DMS114 treated with DMSO at 0.1 percent for 48 hours (cell line): ENCODE results near the gene RAB44.

Experiments used
- DNase-seq: peaks from one replicate; lab custom pipeline; 2025; ENCODE audit not compliant: unreplicated experiment; lab: John Stamatoyannopoulos, UW

Gene RAB44

GRCh38 chr6:36685166-36685924 lies 12.3 kb upstream of the RAB44 start:
- no peak for DNase-seq

DNA sequence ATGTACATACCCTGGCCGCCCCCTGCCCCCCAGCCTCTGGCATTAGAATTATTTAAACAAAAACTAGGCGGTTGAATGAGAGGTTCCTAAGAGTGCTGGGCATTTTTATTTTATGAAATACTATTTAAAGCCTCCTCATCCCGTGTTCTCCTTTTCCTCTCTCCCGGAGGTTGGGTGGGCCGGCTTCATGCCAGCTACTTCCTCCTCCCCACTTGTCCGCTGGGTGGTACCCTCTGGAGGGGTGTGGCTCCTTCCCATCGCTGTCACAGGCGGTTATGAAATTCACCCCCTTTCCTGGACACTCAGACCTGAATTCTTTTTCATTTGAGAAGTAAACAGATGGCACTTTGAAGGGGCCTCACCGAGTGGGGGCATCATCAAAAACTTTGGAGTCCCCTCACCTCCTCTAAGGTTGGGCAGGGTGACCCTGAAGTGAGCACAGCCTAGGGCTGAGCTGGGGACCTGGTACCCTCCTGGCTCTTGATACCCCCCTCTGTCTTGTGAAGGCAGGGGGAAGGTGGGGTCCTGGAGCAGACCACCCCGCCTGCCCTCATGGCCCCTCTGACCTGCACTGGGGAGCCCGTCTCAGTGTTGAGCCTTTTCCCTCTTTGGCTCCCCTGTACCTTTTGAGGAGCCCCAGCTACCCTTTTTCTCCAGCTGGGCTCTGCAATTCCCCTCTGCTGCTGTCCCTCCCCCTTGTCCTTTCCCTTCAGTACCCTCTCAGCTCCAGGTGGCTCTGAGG lies 11.5 kb upstream of the RAB44 start:
- no peak for DNase-seq

GRCh38 chr6:36686668-36687513 lies 10.7 kb upstream of the RAB44 start:
- no peak for DNase-seq

DNA sequence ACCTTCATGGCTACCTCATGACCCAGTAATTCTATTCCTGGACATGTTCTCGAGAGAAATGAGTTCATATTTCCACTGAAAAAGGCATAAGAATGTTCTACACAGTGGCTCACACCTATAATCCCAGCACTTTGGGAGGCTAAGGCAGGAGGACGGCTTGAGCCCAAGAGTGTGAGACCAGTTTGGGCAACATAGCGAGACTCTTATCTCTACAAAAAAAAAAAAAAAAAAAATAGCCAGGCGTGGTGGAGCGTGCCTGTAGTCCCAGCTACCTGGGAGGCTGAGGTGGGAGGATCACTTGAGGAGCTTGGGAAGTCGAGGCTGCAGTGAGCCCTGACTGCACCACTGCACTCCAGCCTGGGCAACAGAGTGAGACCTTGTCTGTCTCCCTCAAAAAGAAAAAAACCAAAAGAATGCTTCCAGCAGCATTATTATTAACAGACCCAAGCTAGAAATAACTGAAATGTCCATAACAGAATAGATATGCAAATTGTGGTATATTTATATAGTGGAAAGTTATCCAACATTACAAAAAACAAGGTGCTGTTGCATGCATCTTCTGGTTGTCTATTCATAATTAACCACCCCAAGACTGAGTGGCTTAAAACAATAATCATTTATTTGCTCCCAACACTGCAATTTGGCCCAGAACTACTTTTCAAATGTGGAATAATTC lies 9.4 kb upstream of the RAB44 start:
- DNase-seq: no peak

- no peak for DNase-seq
Measured at GRCh38 chr6:36688739-36689075, 8.9 kb upstream of the RAB44 start.

GRCh38 chr6:36691011-36691410 lies 6.6 kb upstream of the RAB44 start:
- no peak for DNase-seq

- DNase-seq: no peak
Measured at GRCh38 chr6:36691612-36692011, 6.0 kb upstream of the RAB44 start.

DNA sequence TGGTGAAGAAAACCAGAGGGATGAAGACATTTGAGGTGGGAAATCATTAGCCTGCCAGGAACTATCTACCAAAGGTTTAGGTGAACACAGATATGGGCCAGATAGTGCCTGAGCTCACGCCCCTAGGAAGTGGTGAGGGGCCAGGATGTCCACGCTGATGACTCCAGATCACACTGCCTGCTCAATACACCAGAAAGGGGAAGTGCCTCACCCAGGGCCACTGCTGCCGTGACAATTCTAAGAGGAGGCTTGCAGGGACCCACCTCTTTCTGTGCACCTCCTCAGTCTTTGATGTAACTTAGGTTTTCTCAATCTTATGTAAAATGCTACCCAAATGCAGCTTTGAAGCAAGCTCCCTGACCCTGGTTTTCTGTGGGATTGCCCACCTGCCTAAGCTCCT lies 5.4 kb upstream of the RAB44 start:
- DNase-seq: no peak

GRCh38 chr6:36692861-36693702 lies 4.5 kb upstream of the RAB44 start:
- DNase-seq: no peak

GRCh38 chr6:36694616-36695015 lies 3.0 kb upstream of the RAB44 start:
- DNase-seq: no peak

GRCh38 chr6:36695414-36695813 lies 2.2 kb upstream of the RAB44 start:
- DNase-seq: no peak

DNA sequence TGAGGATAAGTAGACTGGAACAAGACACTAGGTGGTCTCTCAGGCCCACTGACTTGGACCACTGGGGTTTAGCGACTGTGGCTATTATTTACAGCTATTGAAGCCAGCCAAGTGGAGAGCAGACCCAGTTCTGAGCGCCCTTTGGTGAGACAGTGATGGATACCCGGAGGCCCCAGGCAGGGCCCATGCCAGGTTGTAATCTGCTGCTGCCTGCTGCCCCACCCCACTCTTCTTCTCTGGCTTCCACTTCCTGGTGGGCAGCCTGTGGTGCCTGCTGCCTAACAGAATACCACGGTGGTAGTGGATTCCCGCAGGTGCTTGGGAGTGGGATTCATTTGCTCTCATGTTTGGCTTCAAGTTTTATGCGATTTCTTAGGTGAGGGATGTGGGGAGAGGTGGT lies 570 bp downstream of the RAB44 start:
- DNase-seq: no peak

GRCh38 chr6:36698871-36699271 lies 1.2 kb downstream of the RAB44 start:
- DNase-seq: no peak

- no peak for DNase-seq
Measured at GRCh38 chr6:36699348-36699747, 1.7 kb downstream of the RAB44 start.

DNA sequence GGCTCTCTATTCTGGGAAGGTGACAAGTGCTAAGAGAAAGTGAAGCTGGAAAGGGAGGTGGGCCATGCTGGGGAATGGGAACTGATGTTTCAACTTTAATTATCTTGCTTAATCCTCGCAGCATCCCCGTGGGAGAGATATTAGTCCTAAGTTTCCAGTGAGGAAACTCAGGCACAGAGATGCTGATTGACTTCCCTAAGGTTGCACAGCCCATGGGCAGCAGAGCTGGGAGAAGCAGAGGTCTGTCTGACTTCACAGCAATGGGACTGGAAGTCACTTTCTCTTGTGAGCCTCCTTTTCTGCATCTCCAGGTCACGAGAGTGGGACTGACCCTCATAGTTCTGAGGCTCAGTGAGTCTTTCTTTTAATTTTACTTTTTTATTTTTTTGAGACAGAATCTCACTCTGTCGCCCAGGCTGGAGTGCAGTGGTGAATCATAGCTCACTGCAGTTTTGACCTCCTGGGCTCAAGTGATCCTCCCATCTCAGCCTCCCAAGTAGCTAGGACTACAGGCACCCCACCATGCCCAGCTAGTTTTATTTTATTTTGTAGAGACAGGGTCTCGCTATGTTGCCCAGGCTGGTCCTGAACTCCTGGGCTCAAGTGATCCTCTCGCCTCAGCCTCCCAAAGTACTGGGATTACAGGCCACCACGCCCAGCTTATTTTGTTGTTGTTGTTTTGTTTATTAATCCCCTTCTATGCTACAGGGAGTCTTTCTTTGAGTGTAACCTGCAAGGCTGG lies 2.6 kb downstream of the RAB44 start:
- no peak for DNase-seq

DNA sequence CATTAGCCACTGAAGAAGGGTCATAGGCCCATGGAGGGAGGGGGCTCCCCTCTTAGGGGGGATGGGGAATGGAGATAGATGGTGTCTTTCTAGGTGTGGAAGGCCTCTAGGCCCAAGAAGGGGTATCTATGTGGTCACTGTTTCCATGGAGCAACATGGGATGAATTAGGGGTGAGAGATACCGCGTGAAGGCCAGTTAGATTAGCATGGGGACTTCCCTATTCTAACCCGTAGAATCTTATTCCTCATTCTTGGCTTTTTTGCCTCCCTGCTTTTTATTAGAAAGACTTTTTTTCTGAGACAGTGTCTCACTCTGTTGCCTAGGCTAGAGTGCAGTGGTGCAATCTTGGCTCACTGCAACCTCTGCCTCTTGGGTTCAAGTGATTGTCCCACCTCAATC lies 3.2 kb downstream of the RAB44 start:
- no peak for DNase-seq

DNA sequence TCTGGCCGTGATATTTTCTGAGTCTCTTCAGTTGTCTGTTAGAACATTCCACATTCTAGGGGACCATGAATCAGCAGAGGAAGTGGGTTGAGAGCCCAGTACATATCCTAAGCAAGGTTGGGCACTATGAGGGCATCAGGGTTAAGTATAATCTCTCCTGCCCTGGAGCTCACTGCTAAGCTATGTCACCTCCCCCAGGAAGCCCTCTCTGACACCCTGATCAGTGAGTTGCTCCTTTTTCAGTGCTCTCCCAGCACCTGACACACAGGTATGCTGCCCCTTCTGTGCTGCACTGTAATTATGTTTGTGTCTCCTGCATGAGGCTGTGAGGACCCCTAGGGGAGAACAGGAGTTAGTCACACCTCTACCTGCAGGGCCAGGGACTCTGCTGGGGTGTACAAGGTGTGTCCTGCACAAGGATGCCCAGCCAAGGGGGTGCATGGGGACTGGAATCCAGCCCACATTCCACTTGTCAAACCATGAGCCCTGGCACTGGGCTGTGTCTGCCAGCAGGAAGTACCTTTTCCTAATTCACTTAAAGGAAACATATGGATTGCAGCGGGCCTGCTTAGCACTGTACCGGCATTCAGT lies 3.9 kb downstream of the RAB44 start:
- no peak for DNase-seq

DNA sequence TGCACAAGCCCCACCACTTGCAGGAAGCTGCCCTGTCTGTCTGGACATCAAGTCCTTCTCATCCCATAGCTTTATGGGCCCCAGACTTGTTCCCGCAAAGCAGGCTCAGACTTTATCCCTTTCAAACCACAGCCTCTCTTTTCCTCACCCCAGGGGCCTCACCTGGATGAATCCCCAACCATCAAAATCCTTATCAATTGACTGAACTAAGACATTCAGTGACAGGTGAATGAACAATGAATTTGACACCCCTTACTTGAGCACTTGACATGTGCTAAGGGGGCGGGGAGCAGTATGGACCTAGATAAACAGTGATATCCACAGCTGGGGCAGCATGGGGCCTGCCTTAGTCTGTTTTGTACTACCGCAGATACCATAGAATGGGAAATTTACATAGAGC lies 5.0 kb downstream of the RAB44 start:
- no peak for DNase-seq

- DNase-seq: no peak
Measured at GRCh38 chr6:36703081-36703606, 5.5 kb downstream of the RAB44 start.
